ENCODE results near the gene SNN.

The SNN gene

DNA sequence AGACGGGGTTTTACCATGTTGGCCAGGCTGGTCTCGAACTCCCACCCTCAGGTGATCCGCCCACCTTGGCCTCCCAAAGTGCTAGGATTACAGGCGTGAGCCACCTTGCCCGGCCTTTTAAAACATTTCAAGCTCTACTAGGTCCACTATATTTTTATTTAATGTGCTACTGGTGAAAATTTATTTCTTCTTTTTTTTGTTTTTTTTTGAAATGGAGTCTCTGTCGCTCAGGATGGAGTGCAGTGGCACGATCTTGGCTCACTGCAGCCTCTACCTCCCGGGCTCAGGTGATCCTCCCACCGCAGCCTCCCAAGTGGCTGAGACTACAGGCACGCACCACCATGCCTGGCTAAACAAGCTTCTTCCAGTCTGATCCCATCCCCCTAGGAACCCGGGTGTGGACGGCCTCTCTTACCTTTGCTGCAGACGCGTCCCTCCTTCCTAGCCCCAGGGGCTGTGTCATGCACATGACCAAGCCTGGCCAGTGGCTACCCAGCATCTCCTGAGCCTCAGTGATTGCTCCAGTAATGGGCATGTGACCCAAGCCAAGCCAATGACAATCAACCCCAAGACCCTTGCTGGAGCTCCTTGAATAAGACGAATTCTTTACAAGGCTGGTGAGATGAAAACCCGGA, 41.5 kb upstream of the SNN start:
- TF ChIP-seq SIN3A (IDR thresholded peaks at IDR 0.05; ENCODE audit: borderline replicate concordance, insufficient read depth, low read length) (no peak), FOXP2 (optimal IDR thresholded peaks at IDR 0.05; ENCODE audit: borderline replicate concordance, extremely low read depth, extremely low read length, insufficient read depth) (no peak), TAF1 (IDR thresholded peaks at IDR 0.05; ENCODE audit: borderline replicate concordance, insufficient read depth, low read length) (no peak), POLR2AphosphoS5 (IDR thresholded peaks at IDR 0.05; ENCODE audit: low read depth, low read length) (no peak)
- TF ChIP-seq, protein P1, sequence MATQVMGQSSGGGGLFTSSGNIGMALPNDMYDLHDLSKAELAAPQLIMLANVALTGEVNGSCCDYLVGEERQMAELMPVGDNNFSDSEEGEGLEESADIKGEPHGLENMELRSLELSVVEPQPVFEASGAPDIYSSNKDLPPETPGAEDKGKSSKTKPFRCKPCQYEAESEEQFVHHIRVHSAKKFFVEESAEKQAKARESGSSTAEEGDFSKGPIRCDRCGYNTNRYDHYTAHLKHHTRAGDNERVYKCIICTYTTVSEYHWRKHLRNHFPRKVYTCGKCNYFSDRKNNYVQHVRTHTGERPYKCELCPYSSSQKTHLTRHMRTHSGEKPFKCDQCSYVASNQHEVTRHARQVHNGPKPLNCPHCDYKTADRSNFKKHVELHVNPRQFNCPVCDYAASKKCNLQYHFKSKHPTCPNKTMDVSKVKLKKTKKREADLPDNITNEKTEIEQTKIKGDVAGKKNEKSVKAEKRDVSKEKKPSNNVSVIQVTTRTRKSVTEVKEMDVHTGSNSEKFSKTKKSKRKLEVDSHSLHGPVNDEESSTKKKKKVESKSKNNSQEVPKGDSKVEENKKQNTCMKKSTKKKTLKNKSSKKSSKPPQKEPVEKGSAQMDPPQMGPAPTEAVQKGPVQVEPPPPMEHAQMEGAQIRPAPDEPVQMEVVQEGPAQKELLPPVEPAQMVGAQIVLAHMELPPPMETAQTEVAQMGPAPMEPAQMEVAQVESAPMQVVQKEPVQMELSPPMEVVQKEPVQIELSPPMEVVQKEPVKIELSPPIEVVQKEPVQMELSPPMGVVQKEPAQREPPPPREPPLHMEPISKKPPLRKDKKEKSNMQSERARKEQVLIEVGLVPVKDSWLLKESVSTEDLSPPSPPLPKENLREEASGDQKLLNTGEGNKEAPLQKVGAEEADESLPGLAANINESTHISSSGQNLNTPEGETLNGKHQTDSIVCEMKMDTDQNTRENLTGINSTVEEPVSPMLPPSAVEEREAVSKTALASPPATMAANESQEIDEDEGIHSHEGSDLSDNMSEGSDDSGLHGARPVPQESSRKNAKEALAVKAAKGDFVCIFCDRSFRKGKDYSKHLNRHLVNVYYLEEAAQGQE (IDR thresholded peaks at IDR 0.05; ENCODE audit: insufficient read depth in 1 of 2, low read depth in 2 of 2, low read length in 2 of 2), result no peak

GRCh38 chr16:11627292-11627663, 41.0 kb upstream of the SNN start:
- no peak for TF ChIP-seq POLR2AphosphoS5 (IDR thresholded peaks at IDR 0.05; ENCODE audit: low read depth, low read length)
- TF ChIP-seq, protein P1 (IDR thresholded peaks at IDR 0.05; ENCODE audit: insufficient read depth in 1 of 2, low read depth in 2 of 2, low read length in 2 of 2), result no peak
- TF ChIP-seq TAF1 (IDR thresholded peaks at IDR 0.05; ENCODE audit: borderline replicate concordance, insufficient read depth, low read length), result no peak
- no peak for TF ChIP-seq FOXP2 (optimal IDR thresholded peaks at IDR 0.05; ENCODE audit: borderline replicate concordance, extremely low read depth, extremely low read length, insufficient read depth)
- TF ChIP-seq SIN3A (IDR thresholded peaks at IDR 0.05; ENCODE audit: borderline replicate concordance, insufficient read depth, low read length), result no peak

DNA sequence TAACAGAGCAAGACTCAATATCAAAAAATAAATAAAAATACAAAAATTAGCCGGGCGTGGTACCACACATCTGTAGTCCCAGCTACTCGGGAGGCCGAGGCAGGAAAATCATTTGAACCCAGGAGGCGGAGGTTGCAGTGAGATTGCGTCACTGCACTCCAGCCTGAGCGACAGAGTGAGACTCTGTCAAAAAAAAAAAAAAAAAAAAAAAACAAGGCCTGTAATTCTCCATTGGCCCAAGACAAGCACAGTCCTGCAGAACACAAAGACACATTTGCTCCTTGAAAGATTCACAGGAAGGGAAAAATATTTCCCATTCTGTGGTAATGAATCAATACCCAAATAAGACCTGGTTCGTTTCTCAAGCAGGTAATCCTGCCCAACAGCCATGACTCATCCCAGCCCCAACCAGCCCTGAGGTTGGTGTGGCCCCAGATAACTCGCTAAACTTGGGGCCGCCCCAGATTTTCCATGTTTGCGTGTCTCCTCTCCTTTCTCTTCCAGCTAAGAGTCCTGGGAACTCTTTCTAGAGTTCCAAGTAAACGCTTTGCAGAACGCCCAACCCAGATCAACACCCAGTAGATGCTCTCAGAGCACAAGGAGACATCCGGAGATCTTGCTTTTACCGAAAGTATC, 40.3 kb upstream of the SNN start:
- TF ChIP-seq FOXP2 (optimal IDR thresholded peaks at IDR 0.05; ENCODE audit: borderline replicate concordance, extremely low read depth, extremely low read length, insufficient read depth) (no peak), SIN3A (IDR thresholded peaks at IDR 0.05; ENCODE audit: borderline replicate concordance, insufficient read depth, low read length) (no peak), TAF1 (IDR thresholded peaks at IDR 0.05; ENCODE audit: borderline replicate concordance, insufficient read depth, low read length) (no peak), POLR2AphosphoS5 (IDR thresholded peaks at IDR 0.05; ENCODE audit: low read depth, low read length) (no peak)
- TF ChIP-seq, protein P1 (IDR thresholded peaks at IDR 0.05; ENCODE audit: insufficient read depth in 1 of 2, low read depth in 2 of 2, low read length in 2 of 2), result no peak

DNA sequence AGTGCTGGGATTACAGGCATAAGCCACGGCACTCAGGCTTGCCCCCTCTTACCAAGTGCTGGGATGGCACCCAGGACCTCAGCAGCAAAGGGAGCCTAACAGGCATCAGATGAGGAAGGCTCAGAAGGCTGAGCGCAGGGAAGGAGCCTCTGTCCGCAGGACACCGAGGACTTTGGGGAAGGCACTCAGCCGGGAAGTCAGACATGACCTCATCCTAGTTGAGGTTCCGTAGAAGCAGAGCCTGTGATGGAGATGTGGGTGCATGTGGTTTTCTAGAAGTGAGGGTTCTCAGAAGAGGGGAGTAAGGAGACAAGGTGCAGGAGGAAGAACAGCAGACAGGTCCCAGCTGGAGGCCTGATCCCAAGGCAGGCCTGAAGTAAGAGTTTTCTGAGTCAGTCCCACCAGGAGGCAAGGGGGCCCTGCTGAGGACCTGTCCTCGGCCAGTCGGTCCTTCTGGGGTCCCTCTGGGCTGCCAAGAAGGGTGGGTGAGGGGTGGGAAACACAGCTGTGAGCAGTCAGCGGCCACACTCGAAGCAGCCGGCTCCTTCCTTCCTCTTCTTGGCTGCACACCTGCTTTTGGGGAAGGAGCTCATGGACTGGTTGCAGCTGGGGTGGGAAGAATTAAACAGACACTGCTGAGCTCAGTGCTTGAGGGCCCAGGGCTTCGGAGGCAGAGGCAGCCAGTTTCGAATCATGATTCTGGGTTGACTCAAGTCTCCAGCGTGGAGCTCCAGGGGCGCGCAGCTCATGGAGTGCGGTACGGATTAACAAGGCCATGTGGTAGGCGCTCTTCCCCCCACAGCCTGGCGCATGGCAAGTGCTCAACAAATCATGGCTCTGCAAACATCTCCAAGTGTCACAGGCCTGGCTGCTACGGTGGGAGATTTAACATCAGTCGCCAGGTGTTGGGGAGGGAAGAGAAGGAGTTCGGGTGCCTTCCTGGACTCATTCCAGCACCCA, 38.9 kb upstream of the SNN start:
- no peak for TF ChIP-seq FOXP2 (optimal IDR thresholded peaks at IDR 0.05; ENCODE audit: borderline replicate concordance, extremely low read depth, extremely low read length, insufficient read depth)
- TF ChIP-seq, protein P1 (IDR thresholded peaks at IDR 0.05; ENCODE audit: insufficient read depth in 1 of 2, low read depth in 2 of 2, low read length in 2 of 2), result no peak
- no peak for TF ChIP-seq POLR2AphosphoS5 (IDR thresholded peaks at IDR 0.05; ENCODE audit: low read depth, low read length)
- TF ChIP-seq TAF1 (IDR thresholded peaks at IDR 0.05; ENCODE audit: borderline replicate concordance, insufficient read depth, low read length), result no peak
- no peak for TF ChIP-seq SIN3A (IDR thresholded peaks at IDR 0.05; ENCODE audit: borderline replicate concordance, insufficient read depth, low read length)

All from PFSK-1 (cell line).